UCSD-AML1 (cell line): ENCODE results near the gene UGT1A7.

Experiments
- DNase-seq: peaks from one replicate; lab custom pipeline; 2025; ENCODE audit not compliant: unreplicated experiment; lab: John Stamatoyannopoulos, UW

Gene UGT1A7

GRCh38 chr2:233816771-233817170 lies 135.1 kb downstream of the UGT1A7 start:
- DNase-seq, result no peak

GRCh38 chr2:233817361-233817911 lies 135.7 kb downstream of the UGT1A7 start:
- DNase-seq, result no peak

- no peak for DNase-seq
These were observed 136.4 kb downstream of the UGT1A7 start for GRCh38 chr2:233817995-233818638.

- no peak for DNase-seq
These were observed 137.2 kb downstream of the UGT1A7 start for GRCh38 chr2:233818639-233819621.

- DNase-seq, result no peak
These were observed 138.4 kb downstream of the UGT1A7 start for GRCh38 chr2:233819884-233820773.

- DNase-seq, result no peak
These were observed 139.0 kb downstream of the UGT1A7 start for GRCh38 chr2:233820774-233821105.

GRCh38 chr2:233821196-233821595 lies 139.5 kb downstream of the UGT1A7 start:
- no peak for DNase-seq

GRCh38 chr2:233821709-233822100 lies 140.0 kb downstream of the UGT1A7 start:
- DNase-seq, result no peak

GRCh38 chr2:233822101-233822771 lies 140.5 kb downstream of the UGT1A7 start:
- no peak for DNase-seq
